Measurements from ENCODE around the gene NTN1. TPM values are rescaled to one million over a fixed set of nuclear protein-coding genes. Genes with fewer than 3 reads are reported as not detected.
A peak's percentile ranks its signal among the peaks of the same experiment; 100 is the strongest.

The NTN1 gene
- total RNA-seq, 4 donors from 2014 or later, result 3.6 to 20.6 (median 7.2) TPM

GRCh38 chr17:9028988-9029570 is 7.8 kb downstream of the NTN1 start:
- intact Hi-C loops (cut with DNase I; ENCODE audit: low total_unique reads) (no loop called here), in situ Hi-C loops (cut with MboI; ENCODE audit: low pct_ligation_motif_present in 1 of 4, low pct_unique_long_range_greater_than_20kb in 1 of 4, low sequenced_read_pairs in 3 of 4) (no loop called here)
- H3K36me3 ChIP-seq, result no peaks in the 10 kb centered on the region
- no peak for DNase-seq
- peaks cover 24% of the 10 kb centered on the region for H3K27me3 ChIP-seq
- 75 to 85% methylated on average over 8 to 13 of the region's 13 CpGs for WGBS, 2 donors (ENCODE audit: low coverage in 1 of 2)
- no peak overlapping the region for H3K4me3 ChIP-seq
- H3K4me1 ChIP-seq, result no peaks in the 10 kb centered on the region
- no peak for TF ChIP-seq POLR2A (IDR thresholded peaks at IDR 0.05)
- TF ChIP-seq EP300 (IDR thresholded peaks at IDR 0.05; ENCODE audit: low read depth), result no peak
- TF ChIP-seq CTCF (IDR thresholded peaks at IDR 0.05), result no peak
- no peak for TF ChIP-seq POLR2AphosphoS5 (IDR thresholded peaks at IDR 0.05)
- peak overlapping the region in 3 of 4 donors; percentile 24 to 39 (median 35) for H3K27ac ChIP-seq
- no peaks in the 10 kb centered on the region for H3K9me3 ChIP-seq

DNA sequence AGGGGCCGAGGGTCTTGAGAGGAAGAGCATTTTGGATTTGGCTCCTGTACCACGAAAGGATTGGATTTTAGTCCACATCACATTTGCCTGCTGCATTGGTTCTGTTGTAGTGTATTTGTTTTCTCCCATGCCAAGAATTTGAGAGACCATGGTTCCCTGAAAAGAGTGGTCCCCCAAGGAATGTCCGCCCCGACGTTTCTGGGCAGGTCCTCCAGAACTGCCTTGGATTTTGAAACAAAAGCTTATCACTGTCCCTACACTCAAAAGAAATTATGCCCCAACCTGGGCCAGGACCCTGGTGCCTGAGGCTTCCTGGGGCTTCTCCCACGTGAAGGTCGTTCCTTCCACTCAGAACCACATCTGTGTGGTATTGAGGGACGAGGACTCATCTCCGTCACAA is 10.8 kb downstream of the NTN1 start:
- no peak overlapping the region for H3K27ac ChIP-seq
- H3K4me3 ChIP-seq, result no peak overlapping the region
- intact Hi-C loops (cut with DNase I; ENCODE audit: low total_unique reads), result no loop called here
- in situ Hi-C loops (cut with MboI; ENCODE audit: low pct_ligation_motif_present in 1 of 4, low pct_unique_long_range_greater_than_20kb in 1 of 4, low sequenced_read_pairs in 3 of 4), result no loop called here
- no peaks in the 10 kb centered on the region for H3K36me3 ChIP-seq
- no peaks in the 10 kb centered on the region for H3K4me1 ChIP-seq
- WGBS, 2 donors (ENCODE audit: low coverage in 1 of 2), result 71% methylated on average over 9 of the region's 9 CpGs; no CpG with 5 or more reads in 1 of the 2 donors
- TF ChIP-seq CTCF (IDR thresholded peaks at IDR 0.05) (no peak), EP300 (IDR thresholded peaks at IDR 0.05; ENCODE audit: low read depth) (no peak), POLR2AphosphoS5 (IDR thresholded peaks at IDR 0.05) (no peak), POLR2A (IDR thresholded peaks at IDR 0.05) (no peak)
- H3K27me3 ChIP-seq, result no peaks in the 10 kb centered on the region
- no peak for DNase-seq
- no peaks in the 10 kb centered on the region for H3K9me3 ChIP-seq

- no peak for TF ChIP-seq CTCF (IDR thresholded peaks at IDR 0.05)
- TF ChIP-seq POLR2AphosphoS5 (IDR thresholded peaks at IDR 0.05), result no peak
- TF ChIP-seq POLR2A (IDR thresholded peaks at IDR 0.05), result no peak
- TF ChIP-seq EP300 (IDR thresholded peaks at IDR 0.05; ENCODE audit: low read depth), result no peak
- Histone ChIP-seq H3K4me3 (no peak overlapping the region), H3K27ac (no peak overlapping the region), H3K36me3 (no peaks in the 10 kb centered on the region), H3K4me1 (no peaks in the 10 kb centered on the region), H3K27me3 (no peaks in the 10 kb centered on the region), H3K9me3 (no peaks in the 10 kb centered on the region)
- WGBS, 2 donors (ENCODE audit: low coverage in 1 of 2), result 66 to 67% methylated on average over 2 to 10 of the region's 10 CpGs
- intact Hi-C loops (cut with DNase I; ENCODE audit: low total_unique reads), result no loop called here
- in situ Hi-C loops (cut with MboI; ENCODE audit: low pct_ligation_motif_present in 1 of 4, low pct_unique_long_range_greater_than_20kb in 1 of 4, low sequenced_read_pairs in 3 of 4), result no loop called here
- no peak for DNase-seq
Observed at GRCh38 chr17:9032583-9032982, 11.3 kb downstream of the NTN1 start.

- in situ Hi-C loops (cut with MboI; ENCODE audit: low pct_ligation_motif_present in 1 of 4, low pct_unique_long_range_greater_than_20kb in 1 of 4, low sequenced_read_pairs in 3 of 4), result no loop called here
- no peak overlapping the region for H3K27ac ChIP-seq
- no peak for DNase-seq
- intact Hi-C loops (cut with DNase I; ENCODE audit: low total_unique reads), result no loop called here
- WGBS, 2 donors (ENCODE audit: low coverage in 1 of 2), result 71 to 92% methylated on average over 1 of the region's 1 CpG
- no peaks in the 10 kb centered on the region for H3K4me1 ChIP-seq
- H3K27me3 ChIP-seq, result no peaks in the 10 kb centered on the region
- TF ChIP-seq CTCF (IDR thresholded peaks at IDR 0.05) (no peak), POLR2AphosphoS5 (IDR thresholded peaks at IDR 0.05) (no peak), EP300 (IDR thresholded peaks at IDR 0.05; ENCODE audit: low read depth) (no peak), POLR2A (IDR thresholded peaks at IDR 0.05) (no peak)
- H3K4me3 ChIP-seq, result no peak overlapping the region
- H3K9me3 ChIP-seq, result peaks cover 0 to 3% of the 10 kb centered on the region in 2 donors
- no peaks in the 10 kb centered on the region for H3K36me3 ChIP-seq
Observed at GRCh38 chr17:9035249-9035648, 13.9 kb downstream of the NTN1 start.
